HepG2 (cell line): ENCODE measurements around the gene LRSAM1. TPM values are rescaled to one million over a fixed set of nuclear protein-coding genes. Genes with fewer than 3 reads are reported as not detected.

Source experiments
- AGO1 ChIP-seq: fragments of 200-400 bp; formaldehyde crosslinking; IDR thresholded peaks from 2 replicates; pipeline ENCODE4 v1.6.1; 2017; ENCODE audit warnings: mild to moderate bottlenecking, low read depth, low read length, moderate library complexity; ENCODE audit not compliant: poor library complexity, severe bottlenecking
- CBX1 ChIP-seq: IDR thresholded peaks from one replicate; pipeline ENCODE4 v1.6.1; 2016; ENCODE audit warnings: antibody characterized with exemption, low read depth
- CTCF ChIP-seq: sonication (generic); formaldehyde crosslinking; IDR thresholded peaks from 2 replicates; pipeline ENCODE4 v1.5.0; 2020; ENCODE audit warnings: mild to moderate bottlenecking, missing genetic modification reagents, moderate library complexity
- ELK4 ChIP-seq: sonication (generic); formaldehyde crosslinking; IDR thresholded peaks from 2 replicates; pipeline ENCODE4 v1.9.0; 2021; ENCODE audit warnings: missing genetic modification reagents, borderline replicate concordance
- FOXA3 ChIP-seq: IDR thresholded peaks from 2 replicates; pipeline ENCODE4 v1.6.1; 2016; ENCODE audit warnings: missing genetic modification reagents, missing compliant biosample characterization
- GATAD2A ChIP-seq: IDR thresholded peaks from 2 replicates; pipeline ENCODE4 v1.6.1; 2016
- HDAC2 ChIP-seq: sonication (generic); formaldehyde crosslinking; IDR thresholded peaks from 2 replicates; pipeline ENCODE4 v1.4.0; 2020; ENCODE audit warnings: missing genetic modification reagents
- HINFP ChIP-seq: sonication (generic); formaldehyde crosslinking; IDR thresholded peaks from 2 replicates; pipeline ENCODE4 v1.4.0; 2020; ENCODE audit warnings: low read depth, mild to moderate bottlenecking, missing genetic modification reagents
- HOXA3 ChIP-seq: sonication (generic); formaldehyde crosslinking; IDR thresholded peaks from 2 replicates; pipeline ENCODE4 v1.5.0; 2020; ENCODE audit warnings: missing genetic modification reagents
- IRF2 ChIP-seq: IDR thresholded peaks from 2 replicates; pipeline ENCODE4 v1.6.1; 2018; ENCODE audit warnings: missing genetic modification reagents, missing compliant biosample characterization
- MEF2D ChIP-seq: sonication (generic); formaldehyde crosslinking; IDR thresholded peaks from 2 replicates; pipeline ENCODE4 v1.5.1; 2020; ENCODE audit warnings: mild to moderate bottlenecking, missing genetic modification reagents
- MNT ChIP-seq: fragments of 450-650 bp; IDR thresholded peaks from 2 replicates; pipeline ENCODE4 v1.6.1; 2016
- NFIC ChIP-seq: IDR thresholded peaks from 2 replicates; pipeline ENCODE4 v1.6.1; 2012; ENCODE audit warnings: mild to moderate bottlenecking, low read length, inconsistent platforms
- SOX6 ChIP-seq, 2 experiments: fragments of 450-650 bp in 1 of 2; sonication (generic) in 1 of 2; formaldehyde crosslinking in 1 of 2; IDR thresholded peaks; 2 replicates each; pipeline versions ENCODE4 v1.4.0 to v1.6.1; 2017 to 2020; ENCODE audit warnings: antibody characterized with exemption in 1 of 2, mild to moderate bottlenecking in 1 of 2, missing genetic modification reagents in 1 of 2
- STAG1 ChIP-seq: sonication (generic); formaldehyde crosslinking; IDR thresholded peaks from 2 replicates; pipeline ENCODE4 v1.4.0; 2020; ENCODE audit warnings: missing genetic modification reagents
- TBP ChIP-seq: sonication (generic); formaldehyde crosslinking; IDR thresholded peaks from 2 replicates; pipeline ENCODE4 v1.5.0; 2020; ENCODE audit warnings: missing genetic modification reagents
- ZBTB7A ChIP-seq: sonication (generic); formaldehyde crosslinking; IDR thresholded peaks from 2 replicates; pipeline ENCODE4 v1.8.0; 2022; ENCODE audit warnings: mild to moderate bottlenecking, missing genetic modification reagents
- ZNF224 ChIP-seq: sonication (generic); formaldehyde crosslinking; IDR thresholded peaks from 2 replicates; pipeline ENCODE4 v1.5.0; 2020; ENCODE audit warnings: mild to moderate bottlenecking, missing genetic modification reagents
- ZNF263 ChIP-seq: sonication (generic); formaldehyde crosslinking; IDR thresholded peaks from 2 replicates; pipeline ENCODE4 v1.4.0; 2020; ENCODE audit warnings: missing genetic modification reagents
- ZNF276 ChIP-seq: sonication (generic); formaldehyde crosslinking; IDR thresholded peaks from 2 replicates; pipeline ENCODE4 v1.4.0; 2020; ENCODE audit warnings: mild to moderate bottlenecking, low read depth, missing genetic modification reagents
- ZNF292 ChIP-seq: sonication (generic); formaldehyde crosslinking; IDR thresholded peaks from 2 replicates; pipeline ENCODE4 v1.8.1; 2022; ENCODE audit warnings: mild to moderate bottlenecking, low read depth, missing genetic modification reagents, borderline replicate concordance
- ZNF883 ChIP-seq: sonication (generic); formaldehyde crosslinking; IDR thresholded peaks from 2 replicates; pipeline ENCODE4 v1.5.1; 2020; ENCODE audit warnings: mild to moderate bottlenecking, missing genetic modification reagents; ENCODE audit errors: not compliant biosample characterization
- polyA plus RNA-seq, 8 experiments: library from polyadenylated mRNA; depleted of rRNA in 3 of 8; stranded (reverse) in 7 of 8; unstranded in 1 of 8; fragments of >200 nt; fragmentation: Illumina TruSeq in 4 of 8; extraction: Trizol in 4 of 8; gene quantifications; 2 replicates each; pipeline versions ENCODE4 v1.2.1 to v1.2.3, GENCODE V29; 2011 to 2016; ENCODE audit warnings: low read depth in 4 of 8, missing spikeins in 1 of 8, mixed read lengths in 1 of 8; ENCODE audit not compliant: insufficient read depth in 1 of 8
- total RNA-seq, 5 experiments: library from RNA; depleted of rRNA; stranded (reverse); fragments of >200 nt; fragmentation: Illumina TruSeq; extraction: Trizol; gene quantifications; 2 replicates each; pipeline ENCODE4 v1.2.3, GENCODE V29; 2016; ENCODE audit warnings: low read depth in 1 of 5

LRSAM1 gene
- total and polyA plus RNA-seq, 2 of the 13 experiments (the other 11 are each of a cell fraction or from before 2014, with no cell fraction given) = 8.7 to 10.2 TPM

GRCh38 chr9:127503947-127504886 lies 52.9 kb downstream of the LRSAM1 start (continued):
- TF ChIP-seq ZBTB7A (CRISPR knock-in tag) = no peak
- TF ChIP-seq NFIC = no peak
- peak; percentile 63 for TF ChIP-seq ZNF883
- no peak for TF ChIP-seq MEF2D (CRISPR knock-in tag)
- TF ChIP-seq CTCF (CRISPR knock-in tag) = peak; percentile 97
- no peak for TF ChIP-seq TBP (CRISPR knock-in tag)
- peak; percentile 22; the same call in 1 of the 2 replicates for TF ChIP-seq ZNF292
- TF ChIP-seq SOX6 (IDR thresholded peaks at IDR 0.05) = no peak
- 0 out of 2 replicates have a peak, but pooled peaks have one; percentile 16 for TF ChIP-seq SOX6 (CRISPR knock-in tag; IDR thresholded peaks at IDR 0.05)
- TF ChIP-seq FOXA3 (CRISPR knock-in tag) = 0 out of 2 replicates have a peak, but pooled peaks have one; percentile 22
- no peak for TF ChIP-seq HDAC2
- 0 out of 2 replicates have a peak, but pooled peaks have one; percentile 23 for TF ChIP-seq HOXA3 (CRISPR knock-in tag)
- TF ChIP-seq STAG1 = peak; percentile 98
- TF ChIP-seq CBX1 = no peak
- no peak for TF ChIP-seq ELK4 (CRISPR knock-in tag)
- TF ChIP-seq ZNF224 (CRISPR knock-in tag) = no peak
- TF ChIP-seq ZNF276 (CRISPR knock-in tag) = no peak
- TF ChIP-seq GATAD2A = peak; percentile 30; the same call in 1 of the 2 replicates
- peak; percentile 65; the same call in 1 of the 2 replicates for TF ChIP-seq IRF2 (CRISPR knock-in tag)
- no peak for TF ChIP-seq AGO1
- peak; percentile 97 for TF ChIP-seq HINFP
- TF ChIP-seq MNT = no peak
- TF ChIP-seq ZNF263 (CRISPR knock-in tag) = no peak
